ENCODE data around the gene MRPS14. TPM values are rescaled to one million over a fixed set of nuclear protein-coding genes. Genes with fewer than 3 reads are reported as not detected.
A peak's percentile ranks its signal among the peaks of the same experiment; 100 is the strongest.

MRPS14 gene
- total RNA-seq: 8.2 TPM

DNA sequence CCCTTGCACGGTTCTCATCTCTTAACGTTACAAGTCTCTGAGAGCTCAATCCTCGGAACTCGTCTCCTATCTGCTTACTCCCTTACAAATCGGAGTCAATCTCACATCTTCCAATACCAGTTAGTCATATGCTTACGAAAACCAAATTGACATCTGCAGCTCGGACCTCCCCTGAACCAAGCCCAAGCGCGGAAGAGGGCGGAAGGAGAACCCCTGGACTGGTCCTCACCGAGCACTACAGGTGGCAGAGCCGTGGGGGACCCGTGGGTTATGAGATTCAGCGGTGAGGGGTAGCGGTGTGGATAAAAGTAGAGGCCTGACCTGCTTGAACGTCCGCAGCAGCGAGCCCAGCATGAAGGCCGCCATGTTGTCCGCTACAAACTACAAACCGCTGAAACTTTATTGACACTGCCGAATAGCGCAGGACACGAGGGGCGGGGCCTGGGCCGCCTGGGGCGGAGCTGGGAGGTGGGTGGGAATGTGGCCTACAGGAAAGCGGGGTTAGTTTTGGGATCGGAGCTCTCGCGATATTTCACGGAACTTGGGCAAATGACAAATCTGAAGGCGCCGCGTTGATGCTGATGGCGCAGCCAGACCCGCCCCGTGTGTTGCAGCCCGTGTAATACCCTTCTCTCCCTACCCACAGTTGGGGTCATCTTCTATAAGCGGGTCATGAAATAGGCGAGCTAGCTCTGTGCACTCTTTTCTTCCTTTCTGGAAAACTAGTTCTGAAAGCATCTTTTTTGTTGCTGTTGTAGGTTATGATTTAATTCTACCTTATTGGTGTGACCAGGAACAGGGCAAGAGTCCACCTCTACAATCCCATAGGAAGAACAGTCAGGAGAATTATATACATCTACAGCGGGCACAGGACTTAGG, at the start of gene MRPS14:
Gene MRPS14, minus strand, starts transcription at position 383 of the 879 bp plus-strand sequence. Its CDS starts 17 bp downstream, at position 366.
- Histone ChIP-seq H3K4me1 (peaks cover 0 to 4% of the 10 kb centered on the region in 2 donors), H3K36me3 (peaks cover 0 to 8% of the 10 kb centered on the region in 2 donors), H3K27me3 (no peaks in the 10 kb centered on the region), H3K27ac (peak within 1 kb of the TSS; percentile 63 to 81), H3K9me3 (no peaks in the 10 kb centered on the region), H3K4me3 (peak within 1 kb of the TSS; percentile 75 to 89)
- DNase-seq (ENCODE audit: low spot score in 2 of 2): peak; percentile 91 to 99
- intact Hi-C loops (cut with DNase I): loop anchor here (1.0 to 10.0 kb wide), 3 partner anchors 24 to 1158 kb away; partner anchors contain the start of genes CACYBP, GAS5 and ZBTB37
- TF ChIP-seq, protein P1, sequence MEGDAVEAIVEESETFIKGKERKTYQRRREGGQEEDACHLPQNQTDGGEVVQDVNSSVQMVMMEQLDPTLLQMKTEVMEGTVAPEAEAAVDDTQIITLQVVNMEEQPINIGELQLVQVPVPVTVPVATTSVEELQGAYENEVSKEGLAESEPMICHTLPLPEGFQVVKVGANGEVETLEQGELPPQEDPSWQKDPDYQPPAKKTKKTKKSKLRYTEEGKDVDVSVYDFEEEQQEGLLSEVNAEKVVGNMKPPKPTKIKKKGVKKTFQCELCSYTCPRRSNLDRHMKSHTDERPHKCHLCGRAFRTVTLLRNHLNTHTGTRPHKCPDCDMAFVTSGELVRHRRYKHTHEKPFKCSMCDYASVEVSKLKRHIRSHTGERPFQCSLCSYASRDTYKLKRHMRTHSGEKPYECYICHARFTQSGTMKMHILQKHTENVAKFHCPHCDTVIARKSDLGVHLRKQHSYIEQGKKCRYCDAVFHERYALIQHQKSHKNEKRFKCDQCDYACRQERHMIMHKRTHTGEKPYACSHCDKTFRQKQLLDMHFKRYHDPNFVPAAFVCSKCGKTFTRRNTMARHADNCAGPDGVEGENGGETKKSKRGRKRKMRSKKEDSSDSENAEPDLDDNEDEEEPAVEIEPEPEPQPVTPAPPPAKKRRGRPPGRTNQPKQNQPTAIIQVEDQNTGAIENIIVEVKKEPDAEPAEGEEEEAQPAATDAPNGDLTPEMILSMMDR (IDR thresholded peaks at IDR 0.05): no peak

- H3K4me1 ChIP-seq: peaks cover 0 to 2% of the 10 kb centered on the region in 2 donors
- H3K36me3 ChIP-seq: no peaks in the 10 kb centered on the region
- TF ChIP-seq, protein P1 (IDR thresholded peaks at IDR 0.05): no peak
- intact Hi-C loops (cut with DNase I): no loop called here
- H3K4me3 ChIP-seq: peak overlapping the region in 1 of 2 donors; percentile 25
- no peaks in the 10 kb centered on the region for H3K27me3 ChIP-seq
- H3K9me3 ChIP-seq: no peaks in the 10 kb centered on the region
- DNase-seq (ENCODE audit: low spot score in 2 of 2): no peak
- no peak overlapping the region for H3K27ac ChIP-seq
Measured at GRCh38 chr1:175072099-175072951, 49.1 kb upstream of the MRPS14 start.

DNA sequence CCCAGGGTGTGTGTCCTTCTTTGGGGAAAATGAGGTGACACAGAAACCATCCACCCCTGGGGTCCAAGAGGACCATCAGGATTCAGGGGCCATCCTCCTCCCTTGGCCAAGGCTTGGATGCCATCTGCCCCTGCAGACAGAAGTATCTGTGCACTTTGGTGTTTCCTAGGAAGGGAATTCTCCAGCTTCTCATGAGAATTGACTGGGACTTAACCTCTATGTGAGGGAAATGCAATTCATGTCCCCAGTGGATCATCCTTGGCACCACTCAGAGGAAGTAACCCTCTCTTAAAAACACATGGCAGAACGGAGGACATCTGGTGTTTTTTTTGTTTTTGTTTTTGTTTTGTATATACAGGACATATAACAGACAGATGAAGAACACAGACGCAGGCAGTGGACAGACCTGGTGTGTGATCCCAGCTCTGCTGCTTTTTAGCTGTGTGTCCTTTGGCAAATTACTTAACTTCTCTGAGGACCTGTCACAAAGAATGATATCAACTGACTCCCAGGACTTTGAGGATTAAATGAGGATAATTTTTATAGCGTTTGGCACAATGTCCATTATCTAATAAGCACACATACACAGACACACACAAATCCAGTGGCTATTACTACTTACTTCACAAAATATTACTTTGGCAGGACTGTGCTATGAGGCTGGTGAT, 48.2 kb upstream of the MRPS14 start:
- intact Hi-C loops (cut with DNase I): no loop called here
- no peak for DNase-seq (ENCODE audit: low spot score in 2 of 2)

DNA sequence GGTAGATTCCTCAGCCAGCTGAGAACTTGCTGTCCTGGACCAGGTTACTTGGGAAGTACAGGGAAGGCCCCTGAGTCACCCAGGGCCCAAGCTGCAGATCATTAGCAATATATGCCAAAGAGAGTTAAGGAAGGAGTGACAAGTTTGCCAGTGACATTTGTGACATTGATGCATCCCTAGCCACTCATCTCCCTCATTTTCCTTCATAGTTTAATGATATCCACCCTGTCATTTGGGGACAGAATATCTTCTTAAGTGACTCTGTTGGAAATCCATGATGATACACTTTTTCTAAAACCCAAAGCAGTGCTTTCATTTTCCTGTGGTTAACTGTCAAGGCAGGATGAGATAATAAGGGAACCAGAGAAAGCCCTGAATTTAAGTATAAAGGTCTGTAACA, 47.6 kb upstream of the MRPS14 start:
- TF ChIP-seq, protein P1 (IDR thresholded peaks at IDR 0.05): no peak
- Histone ChIP-seq H3K27me3 (no peaks in the 10 kb centered on the region), H3K36me3 (no peaks in the 10 kb centered on the region), H3K27ac (no peak overlapping the region), H3K4me1 (peaks cover 0 to 2% of the 10 kb centered on the region in 2 donors), H3K9me3 (no peaks in the 10 kb centered on the region), H3K4me3 (no peak overlapping the region)
- DNase-seq (ENCODE audit: low spot score in 2 of 2): no peak
- intact Hi-C loops (cut with DNase I): no loop called here

More for the DNA sequence above, 48.2 kb upstream of the MRPS14 start:
- Histone ChIP-seq H3K9me3 (no peaks in the 10 kb centered on the region), H3K27me3 (no peaks in the 10 kb centered on the region), H3K4me1 (peaks cover 0 to 2% of the 10 kb centered on the region in 2 donors), H3K4me3 (no peak overlapping the region), H3K27ac (no peak overlapping the region), H3K36me3 (no peaks in the 10 kb centered on the region)
- TF ChIP-seq, protein P1 (IDR thresholded peaks at IDR 0.05): no peak
